ENCODE results near the gene TMEM11. TPM values are rescaled to one million over a fixed set of nuclear protein-coding genes. Genes with fewer than 3 reads are reported as not detected.
A peak's percentile ranks its signal among the peaks of the same experiment; 100 is the strongest.

The TMEM11 gene
- total RNA-seq, 1 donor from 2014 or later: 39.7 TPM

DNA sequence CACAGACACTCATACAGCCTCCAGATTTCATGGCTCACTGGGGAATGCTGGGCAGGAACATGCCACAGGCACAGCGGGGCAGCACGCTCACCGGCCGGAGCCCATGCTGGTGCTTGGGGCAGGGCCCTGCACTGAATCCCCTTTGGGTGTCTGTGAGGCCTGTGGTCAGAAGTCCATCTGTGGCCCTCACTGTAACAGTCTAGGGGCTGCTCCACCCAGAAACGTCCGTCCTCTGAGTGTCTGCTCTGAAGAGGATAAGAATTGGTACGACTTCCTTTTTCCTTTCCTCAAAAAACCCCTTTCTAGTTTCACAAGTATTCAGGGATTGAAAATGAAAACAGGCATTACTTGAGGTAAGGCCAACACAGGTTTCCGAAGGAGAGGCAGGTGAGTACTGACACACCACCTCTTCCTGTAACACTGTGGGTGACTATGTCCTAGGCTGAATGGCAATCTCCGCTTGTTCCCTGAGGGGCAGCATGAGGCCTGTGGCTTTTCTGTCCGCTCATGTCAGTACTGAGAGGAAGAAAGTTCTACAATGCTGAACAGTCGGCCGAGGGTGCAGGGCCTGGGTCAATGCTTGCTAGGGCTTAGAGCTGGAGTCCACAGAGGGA, 42.5 kb downstream of the TMEM11 start:
- TF ChIP-seq, protein P1, sequence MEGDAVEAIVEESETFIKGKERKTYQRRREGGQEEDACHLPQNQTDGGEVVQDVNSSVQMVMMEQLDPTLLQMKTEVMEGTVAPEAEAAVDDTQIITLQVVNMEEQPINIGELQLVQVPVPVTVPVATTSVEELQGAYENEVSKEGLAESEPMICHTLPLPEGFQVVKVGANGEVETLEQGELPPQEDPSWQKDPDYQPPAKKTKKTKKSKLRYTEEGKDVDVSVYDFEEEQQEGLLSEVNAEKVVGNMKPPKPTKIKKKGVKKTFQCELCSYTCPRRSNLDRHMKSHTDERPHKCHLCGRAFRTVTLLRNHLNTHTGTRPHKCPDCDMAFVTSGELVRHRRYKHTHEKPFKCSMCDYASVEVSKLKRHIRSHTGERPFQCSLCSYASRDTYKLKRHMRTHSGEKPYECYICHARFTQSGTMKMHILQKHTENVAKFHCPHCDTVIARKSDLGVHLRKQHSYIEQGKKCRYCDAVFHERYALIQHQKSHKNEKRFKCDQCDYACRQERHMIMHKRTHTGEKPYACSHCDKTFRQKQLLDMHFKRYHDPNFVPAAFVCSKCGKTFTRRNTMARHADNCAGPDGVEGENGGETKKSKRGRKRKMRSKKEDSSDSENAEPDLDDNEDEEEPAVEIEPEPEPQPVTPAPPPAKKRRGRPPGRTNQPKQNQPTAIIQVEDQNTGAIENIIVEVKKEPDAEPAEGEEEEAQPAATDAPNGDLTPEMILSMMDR (IDR thresholded peaks at IDR 0.05; ENCODE audit: borderline replicate concordance): no peak
- Histone ChIP-seq H3K27ac (replicated peaks) (peak overlapping the region; percentile 49), H3K4me3 (no peak overlapping the region), H3K36me3 (peaks cover 30% of the 10 kb centered on the region), H3K27me3 (ENCODE audit: low read depth) (no peaks in the 10 kb centered on the region), H3K4me1 (peaks cover 85% of the 10 kb centered on the region), H3K9me3 (replicated peaks) (no peaks in the 10 kb centered on the region)
- intact Hi-C loops (cut with micrococcal nuclease): no loop called here
- no peak for DNase-seq

- Histone ChIP-seq H3K4me1 (peaks cover 92% of the 10 kb centered on the region), H3K27me3 (ENCODE audit: low read depth) (no peaks in the 10 kb centered on the region), H3K4me3 (no peak overlapping the region), H3K36me3 (peaks cover 30% of the 10 kb centered on the region), H3K9me3 (replicated peaks) (no peaks in the 10 kb centered on the region), H3K27ac (replicated peaks) (peak overlapping the region; percentile 49)
- TF ChIP-seq, protein P1 (IDR thresholded peaks at IDR 0.05; ENCODE audit: borderline replicate concordance): no peak
- DNase-seq: no peak
- intact Hi-C loops (cut with micrococcal nuclease): no loop called here
Observed at GRCh38 chr17:21170809-21171208, 43.2 kb downstream of the TMEM11 start.

GRCh38 chr17:21169496-21169895, 44.5 kb downstream of the TMEM11 start:
- Histone ChIP-seq H3K9me3 (replicated peaks) (no peaks in the 10 kb centered on the region), H3K27ac (replicated peaks) (peak overlapping the region; percentile 27), H3K4me1 (peaks cover 97% of the 10 kb centered on the region), H3K36me3 (peaks cover 27% of the 10 kb centered on the region), H3K27me3 (ENCODE audit: low read depth) (no peaks in the 10 kb centered on the region), H3K4me3 (no peak overlapping the region)
- TF ChIP-seq, protein P1 (IDR thresholded peaks at IDR 0.05; ENCODE audit: borderline replicate concordance): no peak
- intact Hi-C loops (cut with micrococcal nuclease): no loop called here
- no peak for DNase-seq

GRCh38 chr17:21168555-21168865, 45.5 kb downstream of the TMEM11 start:
- H3K4me3 ChIP-seq: no peak overlapping the region
- intact Hi-C loops (cut with micrococcal nuclease): no loop called here
- TF ChIP-seq, protein P1 (IDR thresholded peaks at IDR 0.05; ENCODE audit: borderline replicate concordance): no peak
- no peak for DNase-seq
- no peaks in the 10 kb centered on the region for H3K27me3 ChIP-seq (ENCODE audit: low read depth)
- H3K36me3 ChIP-seq: peaks cover 18% of the 10 kb centered on the region
- no peaks in the 10 kb centered on the region for H3K9me3 ChIP-seq (replicated peaks)
- H3K27ac ChIP-seq (replicated peaks): no peak overlapping the region
- H3K4me1 ChIP-seq: peaks cover 87% of the 10 kb centered on the region

DNA sequence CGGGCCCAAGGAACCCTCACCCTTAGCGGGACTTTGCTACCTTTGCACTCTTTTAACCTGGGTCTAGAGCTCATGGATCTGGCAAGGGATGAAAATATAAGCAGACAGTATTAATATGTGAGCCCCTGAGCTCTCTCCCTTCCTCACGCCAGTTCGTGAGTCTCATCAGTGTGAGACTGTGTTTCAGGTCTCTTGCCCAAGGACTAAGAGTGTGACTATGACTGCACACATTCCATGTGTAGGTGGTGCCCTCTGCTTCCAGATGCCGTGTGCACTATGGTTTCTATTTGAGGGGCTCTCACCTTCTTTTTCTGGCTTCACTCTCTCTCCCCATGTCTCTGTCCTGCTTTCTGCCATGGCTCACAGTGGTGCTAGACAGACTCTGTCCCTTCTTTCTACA, 46.7 kb downstream of the TMEM11 start:
- H3K36me3 ChIP-seq: peaks cover 6% of the 10 kb centered on the region
- peak overlapping the region; percentile 57 for H3K4me3 ChIP-seq
- H3K27ac ChIP-seq (replicated peaks): peak overlapping the region; percentile 91
- no peak for DNase-seq
- intact Hi-C loops (cut with micrococcal nuclease): no loop called here
- H3K9me3 ChIP-seq (replicated peaks): no peaks in the 10 kb centered on the region
- H3K4me1 ChIP-seq: peaks cover 81% of the 10 kb centered on the region
- TF ChIP-seq, protein P1 (IDR thresholded peaks at IDR 0.05; ENCODE audit: borderline replicate concordance): no peak
- no peaks in the 10 kb centered on the region for H3K27me3 ChIP-seq (ENCODE audit: low read depth)

All from left ventricle myocardium inferior (tissue), 1 donor.